Esophagus squamous epithelium (tissue), 4 donors: ENCODE results near the gene UBXN1.

Experiments
- POLR2A ChIP-seq, 4 donors: fragments of 450-650 bp; IDR thresholded peaks; one replicate each; pipeline ENCODE4 v1.6.1; 2017; ENCODE audit warnings: antibody characterized with exemption in 4 of 4, mild to moderate bottlenecking in 4 of 4, moderate library complexity in 3 of 4
- TF ChIP-seq, protein P1 (sequence below), 6 experiments: fragments of 450-650 bp in 4 of 6; fragments of 200-600 bp in 2 of 6; sonication (generic) in 2 of 6; IDR thresholded peaks; one replicate each; pipeline ENCODE4 v1.5.1; 2016 to 2019; ENCODE audit warnings: antibody characterized with exemption in 6 of 6, mild to moderate bottlenecking in 4 of 6, moderate library complexity in 4 of 6

- TF ChIP-seq, protein P1, sequence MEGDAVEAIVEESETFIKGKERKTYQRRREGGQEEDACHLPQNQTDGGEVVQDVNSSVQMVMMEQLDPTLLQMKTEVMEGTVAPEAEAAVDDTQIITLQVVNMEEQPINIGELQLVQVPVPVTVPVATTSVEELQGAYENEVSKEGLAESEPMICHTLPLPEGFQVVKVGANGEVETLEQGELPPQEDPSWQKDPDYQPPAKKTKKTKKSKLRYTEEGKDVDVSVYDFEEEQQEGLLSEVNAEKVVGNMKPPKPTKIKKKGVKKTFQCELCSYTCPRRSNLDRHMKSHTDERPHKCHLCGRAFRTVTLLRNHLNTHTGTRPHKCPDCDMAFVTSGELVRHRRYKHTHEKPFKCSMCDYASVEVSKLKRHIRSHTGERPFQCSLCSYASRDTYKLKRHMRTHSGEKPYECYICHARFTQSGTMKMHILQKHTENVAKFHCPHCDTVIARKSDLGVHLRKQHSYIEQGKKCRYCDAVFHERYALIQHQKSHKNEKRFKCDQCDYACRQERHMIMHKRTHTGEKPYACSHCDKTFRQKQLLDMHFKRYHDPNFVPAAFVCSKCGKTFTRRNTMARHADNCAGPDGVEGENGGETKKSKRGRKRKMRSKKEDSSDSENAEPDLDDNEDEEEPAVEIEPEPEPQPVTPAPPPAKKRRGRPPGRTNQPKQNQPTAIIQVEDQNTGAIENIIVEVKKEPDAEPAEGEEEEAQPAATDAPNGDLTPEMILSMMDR (IDR thresholded peaks at IDR 0.05) = no peak
- TF ChIP-seq POLR2A (IDR thresholded peaks at IDR 0.05) = no peak
Measured at GRCh38 chr11:62721994-62722393, 43.1 kb upstream of the UBXN1 start.
